GM18867 (cell line): ENCODE results near the gene INPP5E.
A peak's percentile ranks its signal among the peaks of the same experiment; 100 is the strongest.

Source experiments
- ATAC-seq: cut with Tn5 transposase; IDR thresholded peaks from one replicate; pipeline ENCODE4 v1.9.1; 2021; ENCODE audit warnings: mild to moderate bottlenecking, moderate library complexity; ENCODE audit not compliant: unreplicated experiment

The INPP5E gene

GRCh38 chr9:136439481-136440408 is at the start of gene INPP5E:
TSS of gene INPP5E (minus strand) at chr9:136439845. CDS start at chr9:136439419, 426 bp downstream.
- peak; percentile 69 for ATAC-seq

- ATAC-seq, result no peak
Measured at GRCh38 chr9:136488247-136489214, 48.9 kb upstream of the INPP5E start.

GRCh38 chr9:136487672-136488071 is 48.0 kb upstream of the INPP5E start:
- ATAC-seq, result no peak

- no peak for ATAC-seq
Measured at GRCh38 chr9:136486823-136487620, 47.4 kb upstream of the INPP5E start.

GRCh38 chr9:136486131-136486530 is 46.5 kb upstream of the INPP5E start:
- ATAC-seq, result no peak

- no peak for ATAC-seq
Measured at GRCh38 chr9:136485049-136486045, 45.7 kb upstream of the INPP5E start.

GRCh38 chr9:136484153-136485048 is 44.8 kb upstream of the INPP5E start:
- no peak for ATAC-seq

GRCh38 chr9:136483589-136484152 is 44.0 kb upstream of the INPP5E start:
- ATAC-seq, result peak; percentile 58

GRCh38 chr9:136482793-136483588 is 43.3 kb upstream of the INPP5E start, which contains the start of gene SEC16A:
TSS of gene SEC16A (minus strand) at chr9:136483040. CDS start at chr9:136477615, 5,425 bp downstream.
- peak; percentile 59 for ATAC-seq

GRCh38 chr9:136482046-136482792 is 42.6 kb upstream of the INPP5E start:
- ATAC-seq, result no peak

GRCh38 chr9:136481558-136481957 is 41.9 kb upstream of the INPP5E start:
- no peak for ATAC-seq

- no peak for ATAC-seq
Measured at GRCh38 chr9:136476369-136477150, 36.9 kb upstream of the INPP5E start.

- no peak for ATAC-seq
Measured at GRCh38 chr9:136474974-136475865, 35.6 kb upstream of the INPP5E start.

GRCh38 chr9:136474021-136474640 is 34.5 kb upstream of the INPP5E start:
- no peak for ATAC-seq
